ENCODE results near the gene SPATA7.

SPATA7 gene

GRCh38 chr14:88420187-88420586, 34.7 kb downstream of the SPATA7 start:
- DNase-seq (ENCODE audit: low spot score), result no peak

- DNase-seq (ENCODE audit: low spot score), result no peak
These were observed 35.8 kb downstream of the SPATA7 start for GRCh38 chr14:88421286-88421685.

GRCh38 chr14:88422047-88422446, 36.6 kb downstream of the SPATA7 start:
- no peak for DNase-seq (ENCODE audit: low spot score)

GRCh38 chr14:88422919-88423650, 37.6 kb downstream of the SPATA7 start:
- no peak for DNase-seq (ENCODE audit: low spot score)

GRCh38 chr14:88424573-88424972, 39.1 kb downstream of the SPATA7 start:
- DNase-seq (ENCODE audit: low spot score), result no peak

GRCh38 chr14:88426271-88426670, 40.8 kb downstream of the SPATA7 start:
- DNase-seq (ENCODE audit: low spot score), result no peak

- DNase-seq (ENCODE audit: low spot score), result no peak
These were observed 45.5 kb downstream of the SPATA7 start for GRCh38 chr14:88430976-88431375.

GRCh38 chr14:88437658-88438057, 52.2 kb downstream of the SPATA7 start:
- no peak for DNase-seq (ENCODE audit: low spot score)

GRCh38 chr14:88439088-88439487, 53.6 kb downstream of the SPATA7 start:
- DNase-seq (ENCODE audit: low spot score), result no peak

GRCh38 chr14:88452231-88452630, 66.8 kb downstream of the SPATA7 start:
- DNase-seq (ENCODE audit: low spot score), result no peak

GRCh38 chr14:88454886-88455285, 69.4 kb downstream of the SPATA7 start:
- DNase-seq (ENCODE audit: low spot score), result no peak

- peak; percentile 30 for DNase-seq (ENCODE audit: low spot score)
These were observed 77.9 kb downstream of the SPATA7 start for GRCh38 chr14:88463318-88463717.

GRCh38 chr14:88468406-88468805, 82.9 kb downstream of the SPATA7 start:
- DNase-seq (ENCODE audit: low spot score), result no peak

GRCh38 chr14:88470542-88471440, 85.3 kb downstream of the SPATA7 start:
- DNase-seq (ENCODE audit: low spot score), result no peak

- no peak for DNase-seq (ENCODE audit: low spot score)
These were observed 88.3 kb downstream of the SPATA7 start for GRCh38 chr14:88473791-88474190.

- DNase-seq (ENCODE audit: low spot score), result no peak
These were observed 90.8 kb downstream of the SPATA7 start for GRCh38 chr14:88476214-88476774.

- no peak for DNase-seq (ENCODE audit: low spot score)
These were observed 91.4 kb downstream of the SPATA7 start for GRCh38 chr14:88476825-88477224.

GRCh38 chr14:88477513-88478250, 92.2 kb downstream of the SPATA7 start:
- no peak for DNase-seq (ENCODE audit: low spot score)

- no peak for DNase-seq (ENCODE audit: low spot score)
These were observed 93.5 kb downstream of the SPATA7 start for GRCh38 chr14:88478931-88479330.

GRCh38 chr14:88479574-88479987, 94.1 kb downstream of the SPATA7 start:
- no peak for DNase-seq (ENCODE audit: low spot score)

- DNase-seq (ENCODE audit: low spot score), result no peak
These were observed 95.6 kb downstream of the SPATA7 start for GRCh38 chr14:88481059-88481458.

- no peak for DNase-seq (ENCODE audit: low spot score)
These were observed 96.3 kb downstream of the SPATA7 start for GRCh38 chr14:88481794-88482193.
